Heart left ventricle (tissue), 16 donors: ENCODE measurements around the gene GABARAP. TPM values are rescaled to one million over a fixed set of nuclear protein-coding genes. Genes with fewer than 3 reads are reported as not detected.

Source experiments
- ATAC-seq, 4 donors: fragments of 200-7000 bp; cut with Tn5 transposase; one replicate each; pipeline ENCODE4 v1.9.1; 2020 to 2022; ENCODE audit warnings: moderate library complexity in 4 of 4, mild to moderate bottlenecking in 3 of 4, moderate number of reproducible peaks in 1 of 4
- DNase-seq, 5 donors: peaks; one replicate each; pipeline ENCODE4 v3.0.0-alpha.2; 2020
- H3K27ac ChIP-seq, 12 donors: fragments of 200-600 bp; sonication (generic) in 4 of 12; one replicate each; pipeline versions ENCODE4 v1.5.0 to v1.8.0; 2016 to 2022; ENCODE audit warnings: mild to moderate bottlenecking in 2 of 12
- H3K27me3 ChIP-seq, 9 donors: fragments of 200-600 bp; sonication (generic) in 2 of 9; one replicate each; pipeline versions ENCODE4 v1.5.1 to v1.8.0; 2016 to 2022; ENCODE audit warnings: mild to moderate bottlenecking in 3 of 9
- H3K36me3 ChIP-seq, 9 donors: fragments of 200-600 bp; sonication (generic) in 2 of 9; one replicate each; pipeline versions ENCODE4 v1.5.0 to v1.8.0; 2018 to 2022; ENCODE audit warnings: mild to moderate bottlenecking in 2 of 9
- H3K4me1 ChIP-seq, 12 donors: fragments of 200-600 bp; sonication (generic) in 4 of 12; one replicate each; pipeline versions ENCODE4 v1.5.0 to v1.8.0; 2016 to 2022; ENCODE audit warnings: mild to moderate bottlenecking in 3 of 12
- H3K4me3 ChIP-seq, 12 donors: fragments of 200-600 bp; sonication (generic) in 4 of 12; one replicate each; pipeline versions ENCODE4 v1.5.0 to v1.8.0; 2017 to 2022; ENCODE audit warnings: mild to moderate bottlenecking in 9 of 12, moderate library complexity in 4 of 12
- H3K9me3 ChIP-seq, 12 donors: fragments of 200-600 bp; sonication (generic) in 4 of 12; one replicate each; pipeline versions ENCODE4 v1.5.0 to v1.8.0; 2016 to 2022; ENCODE audit warnings: mild to moderate bottlenecking in 1 of 12
- CTCF ChIP-seq, 12 donors: fragments of 200-600 bp; sonication (generic) in 4 of 12; IDR thresholded peaks; one replicate each; pipeline versions ENCODE4 v1.5.0 to v1.8.0; 2018 to 2022; ENCODE audit warnings: antibody characterized with exemption in 12 of 12, mild to moderate bottlenecking in 5 of 12
- POLR2A ChIP-seq, 2 donors: fragments of 450-650 bp; IDR thresholded peaks; one replicate each; pipeline ENCODE4 v1.6.1; 2017; ENCODE audit warnings: antibody characterized with exemption in 2 of 2, mild to moderate bottlenecking in 2 of 2, moderate library complexity in 2 of 2
- WGBS, 4 donors: extraction: QIAGEN DNeasy Blood & Tissue Kit in 2 of 4; methylation state at CpG; one replicate each; pipeline versions ENCODE4 v1.1.5 to v1.1.7; 2013 to 2018; 5-methylcytosine and 5-hydroxymethylcytosine counted together
- intact Hi-C, 10 donors: fragments of 100-400 bp; cut with DNase I; formaldehyde crosslinking; loops; one replicate each; pipeline versions ENCODE4 v1.11.1 to v1.14.2; 2022
- polyA plus RNA-seq, 2 donors: library from polyadenylated mRNA; stranded (reverse); fragments of 200-250 nt; gene quantifications; one replicate each; pipeline ENCODE4 v1.2.3, GENCODE V29; 2013
- total RNA-seq, 9 donors: library from RNA; depleted of rRNA in 2 of 9; stranded (reverse); fragments of >200 nt in 2 of 9; fragmentation: NEBNext Ultra II Directional in 3 of 9; extraction: Animal tissue kit (Norgen Biotek cat#: 25700) in 3 of 9; gene quantifications; one replicate each; pipeline versions ENCODE4 v1.1.0 to v1.2.4, GENCODE V29; 2016 to 2023
- donor health status: ischemic (EF 13 %, LVEDD 7.1; RV severe dilation, severe dysfunction).
- donor health status: healthy with polysubstance abuse.
- donor health status: DM: no; HTN: yes; CAD: no.
- donor health status: DM: no; HTN: no; CAD: no.
- donor health status: ischemic (EF 25% LVEDD 6.9; RV normal size, moderate dysfunction).
- donor health status: ischemic (EF 25% LVEDD 5.7; RV mildly dilated, moderate dysfunction).
- donor health status: healthy.
- donor health status: DM: yes; HTN: yes; CAD: no.
- donor health status: ischemic (EF 35%, LVEDD 5.7; RV mildly dilated, moderate dysfunction).
- donor health status: nonischemic (EF 11% LVEDD 7.7; RV severe dilation, severe dysfunction).
- donor health status: DM: yes; HTN: yes; CAD: no.
- donor health status: PGD.
- donor health status: ischemic (EF 29% LVEDD 5.4; RV normal size, mild dysfunction).
- donor health status: nonischemic (EF 23%, LVEDD 6.1; RV moderate dilation, normal function).

Gene GABARAP
- total and polyA plus RNA-seq, 11 donors, result 293 to 674 (median 493) TPM

DNA sequence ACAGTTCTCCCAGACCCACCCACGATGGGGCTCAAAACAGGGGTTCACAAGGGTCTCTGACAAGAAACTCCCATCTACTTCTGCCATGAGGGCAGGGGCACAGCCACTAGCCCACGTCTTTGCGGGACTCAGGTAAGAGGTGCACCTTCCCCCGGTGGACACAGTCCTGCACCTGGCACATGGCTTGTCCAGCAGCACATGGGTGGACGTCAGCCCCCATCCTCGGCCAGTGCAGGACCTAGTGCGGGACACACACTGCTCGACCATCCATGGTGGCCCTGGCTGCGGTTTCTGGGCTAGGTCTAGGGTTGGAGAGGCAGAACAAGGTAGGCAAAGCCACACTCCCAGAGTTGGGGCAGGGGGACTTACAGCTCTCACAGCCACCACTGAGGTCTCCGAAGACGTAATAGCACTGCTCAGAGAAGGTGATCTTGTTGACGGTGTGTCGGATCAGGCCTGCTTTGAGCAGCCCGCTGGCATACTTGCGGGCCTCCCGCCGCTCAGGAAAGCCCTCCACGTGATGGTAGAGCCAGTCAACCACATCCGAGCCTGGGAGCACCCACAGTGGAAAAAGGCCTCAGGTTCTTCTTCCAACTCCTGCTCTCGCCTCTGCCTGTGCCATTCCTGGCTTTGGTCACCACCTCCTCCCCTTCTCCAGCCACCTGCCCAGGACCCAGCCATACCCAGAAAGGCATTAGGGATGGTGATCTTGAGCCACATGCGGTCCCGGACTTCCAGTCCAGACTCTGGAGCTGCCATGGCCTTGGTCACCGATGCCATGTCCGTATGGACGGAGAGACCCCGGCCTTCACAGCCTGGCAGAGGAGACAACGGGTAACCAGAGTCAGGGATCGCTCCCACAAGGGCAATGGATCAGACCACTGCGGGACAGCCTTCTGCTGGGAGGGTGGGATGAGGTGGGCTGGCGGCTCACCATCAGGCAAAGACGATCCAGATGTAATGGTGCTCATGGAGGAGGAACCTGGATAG, 15.2 kb downstream of the GABARAP start:
- peaks cover 0 to 86% (median 82%) of the 10 kb centered on the region in 9 donors for H3K36me3 ChIP-seq
- TF ChIP-seq CTCF (IDR thresholded peaks at IDR 0.05) (no peak), POLR2A (IDR thresholded peaks at IDR 0.05) (no peak)
- no peaks in the 10 kb centered on the region for H3K9me3 ChIP-seq
- DNase-seq, result peak in 1 of 5 donors; percentile 40
- H3K27ac ChIP-seq, result no peak overlapping the region
- no peaks in the 10 kb centered on the region for H3K27me3 ChIP-seq
- ATAC-seq, result no peak
- H3K4me1 ChIP-seq, result peaks cover 0 to 40% (median 11%) of the 10 kb centered on the region in 12 donors
- WGBS, 4 donors, result 92 to 96% (median 95%) methylated on average over 23 to 31 of the region's 31 CpGs
- H3K4me3 ChIP-seq, result no peak overlapping the region
- intact Hi-C loops, result no loop called here

DNA sequence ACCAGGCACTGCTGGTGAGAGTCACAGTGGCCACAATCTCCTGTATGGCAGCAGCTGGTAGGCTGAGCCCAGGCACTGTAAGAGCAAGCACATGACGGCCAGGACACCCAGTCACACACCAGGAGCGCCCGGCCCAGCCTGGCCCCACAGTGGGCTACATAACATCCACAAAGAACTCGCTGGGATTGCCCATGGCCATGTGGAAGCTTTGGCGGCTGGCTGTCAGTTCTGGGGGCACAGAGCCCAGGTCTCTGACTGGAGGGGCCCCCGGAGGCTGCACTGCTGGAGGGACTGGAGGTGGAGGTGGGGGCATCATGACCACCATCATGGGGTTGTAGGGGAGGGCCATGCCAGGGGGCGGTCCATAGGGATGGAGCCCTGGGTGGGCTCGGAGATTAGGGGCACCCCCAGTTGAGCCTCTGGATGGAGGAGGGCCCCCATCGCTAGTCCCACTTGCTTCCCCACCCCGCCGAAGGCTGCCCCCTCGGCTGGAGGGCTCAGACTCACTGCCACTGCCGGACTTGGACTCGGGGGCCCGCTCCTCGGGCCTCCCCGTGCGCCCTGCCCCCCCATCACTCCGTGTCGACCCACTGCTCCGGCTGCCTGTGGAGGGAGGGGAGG, 16.4 kb downstream of the GABARAP start:
- TF ChIP-seq CTCF (IDR thresholded peaks at IDR 0.05) (no peak), POLR2A (IDR thresholded peaks at IDR 0.05) (no peak)
- peak overlapping the region in 7 of 12 donors; percentile 0 to 69 (median 49) for H3K27ac ChIP-seq
- ATAC-seq, result peak; percentile 11 to 70 (median 40)
- H3K9me3 ChIP-seq, result no peaks in the 10 kb centered on the region
- H3K36me3 ChIP-seq, result peaks cover 0 to 97% (median 94%) of the 10 kb centered on the region in 9 donors
- H3K4me1 ChIP-seq, result peaks cover 2 to 46% (median 22%) of the 10 kb centered on the region in 12 donors
- H3K4me3 ChIP-seq, result no peak overlapping the region
- H3K27me3 ChIP-seq, result no peaks in the 10 kb centered on the region
- intact Hi-C loops, result no loop called here
- peak in 1 of 5 donors; percentile 66 for DNase-seq
- 40 to 77% (median 73%) methylated on average over 3 to 21 of the region's 21 CpGs for WGBS, 4 donors

DNA sequence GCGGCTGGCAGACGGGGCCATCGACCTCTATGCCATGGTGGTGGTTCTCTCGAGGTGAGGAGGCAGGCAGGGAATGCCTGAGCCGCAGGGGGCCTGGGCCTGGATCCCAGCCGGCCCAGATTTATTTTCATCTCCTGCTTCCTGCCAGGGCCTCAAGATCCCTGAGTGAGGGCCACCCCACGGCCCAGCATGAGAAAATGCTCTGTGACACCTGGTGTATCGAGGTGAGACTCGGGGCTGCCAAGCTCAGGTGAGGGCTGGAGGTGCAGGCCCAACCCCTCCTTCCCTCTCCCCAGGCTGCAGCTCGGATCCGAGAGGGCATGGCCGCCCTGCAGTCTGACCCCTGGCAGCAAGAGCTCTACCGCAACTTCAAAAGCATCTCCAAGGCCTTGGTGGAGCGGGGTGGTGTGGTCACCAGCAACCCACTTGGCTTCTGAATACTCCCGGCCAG, 17.6 kb downstream of the GABARAP start:
- WGBS, 4 donors, result 58 to 67% (median 62%) methylated on average over 8 to 15 of the region's 15 CpGs
- Histone ChIP-seq H3K9me3 (no peaks in the 10 kb centered on the region), H3K4me3 (no peak overlapping the region), H3K27me3 (no peaks in the 10 kb centered on the region), H3K4me1 (peaks cover 6 to 51% (median 25%) of the 10 kb centered on the region in 12 donors), H3K36me3 (peaks cover 0 to 89% (median 86%) of the 10 kb centered on the region in 9 donors), H3K27ac (peak overlapping the region in 6 of 12 donors; percentile 8 to 69 (median 26))
- intact Hi-C loops, result no loop called here
- DNase-seq (peak in 1 of 5 donors; percentile 53), ATAC-seq (no peak)
- TF ChIP-seq POLR2A (IDR thresholded peaks at IDR 0.05) (no peak), CTCF (IDR thresholded peaks at IDR 0.05) (no peak)

DNA sequence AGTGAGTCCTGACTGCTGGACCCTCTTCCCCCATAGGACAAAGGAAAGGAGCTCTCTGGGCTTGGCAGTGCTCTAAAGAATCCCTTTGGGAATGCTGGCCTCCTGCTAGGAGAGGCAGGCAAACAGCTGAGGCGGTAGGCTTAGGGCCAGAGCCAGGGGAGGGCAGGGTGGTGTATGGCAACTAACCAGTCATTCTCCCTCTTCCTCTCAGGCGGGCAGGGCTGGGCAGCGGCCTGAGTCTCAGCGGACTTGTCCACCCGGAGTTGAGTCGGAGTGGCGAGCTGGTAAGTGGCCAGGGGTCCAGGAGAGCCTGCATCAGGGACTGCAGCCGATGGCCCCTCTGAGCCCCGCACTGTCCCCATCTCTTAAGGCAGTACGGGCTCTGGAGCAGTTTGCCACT, 18.1 kb downstream of the GABARAP start:
- peak in 3 of 5 donors; percentile 21 to 56 (median 24) for DNase-seq

More for the DNA sequence above, 18.1 kb downstream of the GABARAP start:
- Histone ChIP-seq H3K9me3 (no peaks in the 10 kb centered on the region), H3K27ac (peak overlapping the region in 4 of 12 donors; percentile 8 to 69 (median 18)), H3K4me1 (peaks cover 6 to 55% (median 27%) of the 10 kb centered on the region in 12 donors), H3K27me3 (no peaks in the 10 kb centered on the region), H3K4me3 (no peak overlapping the region), H3K36me3 (peaks cover 0 to 84% (median 81%) of the 10 kb centered on the region in 9 donors)
- no peak for ATAC-seq
- intact Hi-C loops, result no loop called here
- 64 to 76% (median 70%) methylated on average over 10 of the region's 10 CpGs for WGBS, 4 donors
- no peak for TF ChIP-seq POLR2A (IDR thresholded peaks at IDR 0.05)
- no peak for TF ChIP-seq CTCF (IDR thresholded peaks at IDR 0.05)
